GM18858 (cell line): ENCODE data around the gene BCL2L11.
A peak's percentile ranks its signal among the peaks of the same experiment; 100 is the strongest.

Experiments
- ATAC-seq: cut with Tn5 transposase; IDR thresholded peaks from one replicate; pipeline ENCODE4 v1.9.1; 2021; ENCODE audit not compliant: unreplicated experiment

The BCL2L11 gene

DNA sequence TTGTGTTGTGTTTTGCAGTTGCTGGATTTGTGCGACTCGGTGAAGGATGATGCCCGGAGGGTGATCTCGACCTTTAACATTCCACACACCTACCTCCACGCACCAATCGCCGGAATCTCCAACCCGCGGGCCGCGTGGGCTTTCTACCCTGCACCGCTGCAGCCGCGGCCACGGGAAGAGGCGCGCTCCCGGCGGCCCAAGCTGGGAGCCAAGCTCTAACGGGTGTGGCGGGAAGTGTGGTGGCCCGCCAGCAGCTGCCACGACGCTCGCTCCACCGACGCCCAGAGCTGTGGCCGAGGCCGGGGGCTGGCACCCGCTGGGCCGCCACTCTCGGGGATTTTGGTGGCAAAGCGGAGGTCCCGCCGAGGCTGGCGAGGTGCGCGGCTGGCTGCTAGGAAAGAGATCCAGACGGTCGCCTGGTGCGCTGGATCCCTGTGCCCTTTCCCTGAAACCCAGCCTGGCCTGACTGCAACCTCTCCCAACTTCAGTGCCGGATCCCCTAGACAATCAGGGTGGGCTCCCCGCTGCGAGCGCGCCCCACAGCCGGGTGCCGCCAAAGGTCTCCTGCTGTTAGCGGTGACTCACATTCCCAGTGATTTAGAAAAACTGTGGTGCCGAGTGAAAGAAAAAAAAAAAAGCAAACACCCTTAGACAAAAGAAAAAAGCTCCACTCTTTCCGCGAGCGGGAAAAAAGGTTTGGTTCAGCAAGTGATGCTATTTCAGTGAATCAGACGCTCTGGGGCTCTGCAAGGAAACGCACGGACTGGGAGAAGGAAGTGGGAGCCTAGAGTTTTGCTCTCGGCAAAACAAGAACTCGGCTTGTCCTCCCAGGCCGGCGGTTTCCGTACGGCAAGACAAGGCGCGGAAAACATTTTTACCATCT lies 2.9 kb upstream of the BCL2L11 start:
- no peak for ATAC-seq

DNA sequence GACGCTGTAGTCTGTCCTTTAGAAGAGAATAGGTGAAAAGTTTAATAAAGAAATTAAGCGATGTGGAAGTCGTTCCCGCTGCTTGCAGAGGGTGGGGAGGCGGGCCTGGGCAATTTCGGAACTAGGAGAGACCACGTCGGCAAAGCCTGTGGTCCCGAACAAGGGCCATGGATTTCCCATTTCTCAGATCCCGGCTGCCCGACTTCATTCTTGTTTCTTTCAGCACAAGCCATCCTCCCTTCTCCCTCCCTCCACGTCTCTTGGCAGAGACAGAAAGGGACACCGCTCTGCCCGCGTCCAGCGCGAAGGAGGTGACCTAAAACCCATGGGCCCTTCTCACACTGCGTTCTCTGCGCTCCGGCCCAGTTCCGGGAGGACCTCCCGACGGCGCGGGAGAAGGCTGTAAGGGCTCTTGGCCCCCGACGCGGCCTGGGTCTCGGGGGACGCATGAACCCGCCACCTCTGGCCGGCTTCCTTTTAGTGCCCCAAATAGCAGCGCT lies 2.2 kb upstream of the BCL2L11 start:
- ATAC-seq = no peak

DNA sequence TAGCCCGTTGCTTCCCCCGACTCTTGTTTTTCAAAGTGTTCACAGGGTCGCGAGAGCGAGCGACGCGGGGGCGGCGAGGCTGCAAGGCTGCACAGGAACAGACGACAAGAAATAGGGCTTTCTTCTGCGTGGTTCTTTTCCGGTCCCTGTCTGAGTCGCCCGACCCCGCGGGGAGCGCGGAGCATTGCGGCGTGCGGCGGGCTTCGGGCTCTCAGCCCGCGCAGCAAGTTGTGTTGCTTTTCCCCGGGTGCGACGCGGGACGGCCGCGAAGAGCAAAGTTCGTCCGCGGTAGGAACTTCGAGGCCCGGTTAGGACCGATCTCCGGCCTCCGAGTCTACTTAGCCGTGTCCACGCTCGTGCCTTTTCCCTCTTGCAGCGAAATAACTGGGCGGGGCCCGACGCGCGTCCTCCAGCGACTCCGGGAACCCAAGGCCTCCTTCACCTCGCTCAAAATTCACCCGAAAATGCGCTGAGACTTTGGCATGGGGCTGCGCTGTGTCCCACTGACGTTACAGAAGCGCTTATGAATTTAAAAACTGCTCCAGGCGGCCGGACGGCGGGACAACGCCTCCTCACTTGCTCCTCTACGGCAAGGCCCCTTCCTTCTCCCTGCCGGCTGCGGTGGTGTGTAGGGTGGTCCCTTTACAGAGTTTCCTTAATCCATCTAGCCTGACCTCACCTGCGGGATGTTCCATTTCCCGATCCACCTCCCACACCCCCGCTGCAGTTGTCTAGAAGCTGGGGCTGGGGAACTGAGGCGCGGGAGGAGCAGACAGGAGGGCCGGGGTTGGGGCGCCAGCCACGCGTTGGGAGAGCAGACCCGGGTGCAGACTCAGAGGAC lies 1.5 kb upstream of the BCL2L11 start:
- no peak for ATAC-seq

DNA sequence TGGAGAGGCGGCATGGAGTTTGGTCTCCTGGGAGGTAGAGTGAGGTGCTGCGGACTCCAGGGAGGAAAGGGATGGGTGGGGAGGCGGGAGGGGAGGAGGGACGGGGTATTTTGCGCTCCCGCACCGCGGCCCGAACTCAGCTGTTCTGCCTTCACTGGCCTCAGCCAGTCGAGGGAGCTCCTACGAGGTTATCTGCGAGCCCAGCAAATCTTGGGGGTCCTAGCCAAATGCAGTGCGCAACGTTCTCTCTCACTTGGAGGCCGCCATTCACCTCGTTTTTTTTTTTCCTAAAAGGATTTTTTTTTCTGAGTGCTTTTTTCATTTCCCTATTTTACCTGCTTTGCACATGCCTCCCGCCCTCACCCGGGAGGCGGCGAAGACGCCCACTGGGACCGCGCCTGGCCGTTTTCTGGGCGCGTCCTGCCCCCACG lies 877 bp upstream of the BCL2L11 start:
- no peak for ATAC-seq

DNA sequence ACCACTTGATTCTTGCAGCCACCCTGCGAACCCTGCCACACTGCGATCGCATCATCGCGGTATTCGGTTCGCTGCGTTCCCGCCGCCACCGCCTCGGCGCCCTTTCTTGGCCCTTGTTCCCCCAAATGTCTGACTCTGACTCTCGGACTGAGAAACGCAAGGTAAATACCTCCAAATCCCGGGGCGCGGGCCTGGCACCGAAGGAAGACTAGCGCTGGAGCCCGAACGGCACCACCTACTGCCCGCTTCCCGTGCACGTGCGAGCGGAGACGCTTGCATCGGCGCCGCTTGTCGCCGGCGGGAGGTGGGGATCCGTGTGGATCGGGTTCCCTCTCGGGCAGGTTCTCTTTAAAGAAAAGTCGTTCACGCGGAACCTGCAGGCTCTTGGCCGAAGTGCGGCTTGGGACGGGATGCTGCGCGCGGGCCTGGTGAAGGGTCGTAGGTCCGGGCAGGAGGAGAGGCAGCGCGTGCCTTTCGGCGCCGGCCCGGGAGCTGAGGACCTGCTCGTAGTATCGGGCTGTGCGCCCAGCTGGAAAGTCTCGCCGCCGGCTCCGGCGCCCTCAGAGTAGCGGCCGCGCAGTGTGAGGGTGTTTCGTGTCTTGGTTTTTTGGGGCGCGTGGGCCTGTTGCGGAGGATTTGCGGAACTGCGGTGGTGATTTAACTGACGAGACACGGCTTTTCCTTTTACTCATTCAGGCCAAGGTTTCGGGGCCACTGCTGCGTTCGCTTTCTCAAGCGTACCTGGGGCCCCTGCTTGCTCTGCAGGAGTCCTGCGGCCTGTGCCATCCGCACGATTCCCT lies 514 bp downstream of the BCL2L11 start:
- ATAC-seq = no peak

DNA sequence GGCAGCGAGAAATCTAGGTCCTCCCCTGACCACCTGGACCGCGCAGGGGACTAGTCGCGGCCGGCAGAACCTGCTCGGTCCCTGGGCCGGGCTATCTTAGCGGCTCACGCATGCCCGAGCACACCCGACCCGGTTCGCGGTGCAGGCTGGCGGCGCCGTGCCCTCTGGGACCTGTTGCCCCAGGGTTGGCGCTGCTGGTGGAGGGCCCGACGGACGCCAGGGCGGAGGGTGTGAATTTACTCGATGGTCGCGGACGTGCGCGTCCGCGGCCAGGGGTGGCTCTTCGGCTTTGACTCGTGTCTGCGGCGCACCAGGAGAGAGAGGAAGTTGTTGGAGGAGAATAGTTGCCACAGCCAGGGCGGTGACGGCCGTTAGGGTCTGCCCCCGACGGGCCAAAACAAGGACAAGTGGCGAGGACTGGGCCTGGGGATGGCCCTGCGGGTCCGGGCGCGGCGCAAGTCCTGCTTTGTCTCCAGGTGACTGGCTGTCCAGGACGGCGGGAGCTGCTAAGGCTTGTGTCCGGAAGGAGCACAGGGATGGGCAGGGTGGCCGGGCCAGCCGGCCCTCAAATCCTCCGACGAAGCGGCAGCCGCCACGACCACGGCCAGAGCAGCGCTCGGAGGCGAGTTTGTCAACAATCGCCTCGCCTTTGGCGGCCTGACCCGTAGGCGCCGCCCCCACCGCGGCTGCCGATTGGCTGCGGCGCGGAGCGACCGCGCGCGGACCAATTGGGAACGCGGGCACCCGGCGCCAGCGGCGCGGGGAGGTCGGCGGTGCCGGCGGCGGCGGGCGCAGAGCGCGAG lies 1.3 kb downstream of the BCL2L11 start:
- ATAC-seq = peak; percentile 55

DNA sequence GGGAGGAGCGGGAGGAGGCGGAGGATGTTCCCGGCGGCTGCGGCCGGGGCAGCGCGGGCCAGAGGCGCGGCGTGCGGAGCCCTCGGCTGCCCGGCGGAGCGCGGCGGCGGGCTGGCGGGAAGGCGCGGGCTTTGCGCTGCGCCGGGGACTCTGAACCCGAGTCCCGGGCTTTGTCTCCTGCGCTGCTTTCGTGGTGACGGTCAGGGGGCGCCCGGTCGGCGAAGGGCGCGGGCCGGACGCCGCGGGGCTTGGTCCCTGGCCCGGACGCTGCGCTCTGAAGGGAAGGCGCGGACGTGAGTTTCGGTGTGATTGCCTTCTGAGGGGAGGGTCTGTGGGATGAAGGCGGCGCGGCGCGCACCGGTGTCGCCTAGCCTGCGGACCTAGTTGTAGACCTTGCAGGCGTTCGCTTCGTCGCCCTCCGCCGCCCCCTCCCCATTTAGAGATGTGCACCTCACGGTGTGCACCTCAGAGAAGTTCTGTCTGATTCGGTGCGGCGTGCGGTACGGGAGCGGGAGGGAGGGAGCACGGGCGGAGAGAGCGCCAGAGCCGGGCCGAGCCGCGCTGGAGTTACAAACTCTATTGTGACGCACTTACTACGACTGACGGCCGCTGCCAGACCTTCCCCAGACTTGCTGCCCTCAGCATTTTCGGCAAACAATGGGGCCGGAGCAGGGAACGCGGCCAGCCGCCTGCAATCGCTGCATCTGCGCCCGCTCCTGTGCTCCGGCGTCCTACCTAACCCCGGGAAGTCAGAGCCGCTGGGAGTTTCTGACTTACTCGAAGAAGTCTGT lies 2.1 kb downstream of the BCL2L11 start:
- ATAC-seq = no peak

DNA sequence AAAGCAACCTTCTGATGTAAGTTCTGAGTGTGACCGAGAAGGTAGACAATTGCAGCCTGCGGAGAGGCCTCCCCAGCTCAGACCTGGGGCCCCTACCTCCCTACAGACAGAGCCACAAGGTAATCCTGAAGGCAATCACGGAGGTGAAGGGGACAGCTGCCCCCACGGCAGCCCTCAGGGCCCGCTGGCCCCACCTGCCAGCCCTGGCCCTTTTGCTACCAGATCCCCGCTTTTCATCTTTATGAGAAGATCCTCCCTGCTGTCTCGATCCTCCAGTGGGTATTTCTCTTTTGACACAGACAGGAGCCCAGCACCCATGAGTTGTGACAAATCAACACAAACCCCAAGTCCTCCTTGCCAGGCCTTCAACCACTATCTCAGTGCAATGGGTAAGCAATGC lies 3.0 kb downstream of the BCL2L11 start:
- ATAC-seq = no peak

DNA sequence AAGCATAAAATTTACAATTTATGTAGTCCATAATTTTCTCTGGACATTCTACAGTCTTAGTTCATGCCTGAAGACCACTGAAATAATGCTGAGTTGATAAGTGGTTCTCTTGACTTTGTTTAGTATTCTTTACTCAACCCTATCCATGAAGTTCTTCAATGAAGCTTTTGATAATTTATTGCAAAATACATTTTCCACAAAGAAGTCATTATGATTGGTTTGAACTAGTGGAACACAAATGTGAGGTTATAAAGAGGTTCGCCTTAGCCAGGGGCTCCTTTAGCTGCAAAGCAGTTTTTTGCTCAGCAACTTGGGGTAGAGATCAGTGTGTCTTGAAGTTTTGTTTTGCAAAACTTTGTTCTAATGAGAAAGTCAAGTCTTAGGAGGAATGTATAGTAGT lies 5.9 kb downstream of the BCL2L11 start:
- no peak for ATAC-seq

DNA sequence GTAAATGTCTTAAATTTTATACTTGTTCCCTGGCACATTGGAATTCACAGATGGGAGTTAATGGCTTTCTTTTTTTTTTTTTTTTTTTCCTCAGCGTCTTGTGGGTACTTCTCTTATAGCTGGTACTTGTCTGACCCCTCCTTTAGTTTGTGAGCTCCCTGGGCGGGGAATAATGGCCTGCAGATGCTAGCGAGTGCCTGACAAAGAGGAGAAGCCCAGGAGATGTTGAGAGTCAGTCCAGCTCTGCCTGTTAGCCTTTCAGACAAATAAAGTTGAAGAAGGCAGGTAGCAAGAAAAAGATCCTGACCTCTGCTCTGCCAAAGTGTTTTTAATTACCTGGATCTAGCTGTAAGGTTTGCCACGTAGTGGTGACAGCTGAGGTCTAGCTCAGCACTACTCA lies 6.6 kb downstream of the BCL2L11 start:
- ATAC-seq = no peak

DNA sequence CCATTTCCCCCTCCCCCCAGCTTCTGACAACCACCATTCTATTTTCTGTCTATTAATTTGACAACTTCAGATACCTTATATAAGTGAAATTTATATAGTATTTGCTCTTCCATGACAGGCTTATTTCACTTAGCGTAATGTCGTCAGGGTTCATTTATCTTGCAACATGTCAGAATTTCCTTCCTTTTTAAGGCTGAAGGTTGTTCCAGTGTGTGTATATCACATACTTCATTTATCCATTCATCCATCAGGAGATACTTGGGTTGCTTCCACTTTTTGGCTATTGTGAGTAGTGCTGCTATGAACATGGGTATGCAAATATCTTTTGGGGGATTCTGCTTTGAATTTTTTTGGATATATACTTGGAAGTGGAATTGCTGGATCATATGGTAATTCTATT lies 7.4 kb downstream of the BCL2L11 start:
- no peak for ATAC-seq

DNA sequence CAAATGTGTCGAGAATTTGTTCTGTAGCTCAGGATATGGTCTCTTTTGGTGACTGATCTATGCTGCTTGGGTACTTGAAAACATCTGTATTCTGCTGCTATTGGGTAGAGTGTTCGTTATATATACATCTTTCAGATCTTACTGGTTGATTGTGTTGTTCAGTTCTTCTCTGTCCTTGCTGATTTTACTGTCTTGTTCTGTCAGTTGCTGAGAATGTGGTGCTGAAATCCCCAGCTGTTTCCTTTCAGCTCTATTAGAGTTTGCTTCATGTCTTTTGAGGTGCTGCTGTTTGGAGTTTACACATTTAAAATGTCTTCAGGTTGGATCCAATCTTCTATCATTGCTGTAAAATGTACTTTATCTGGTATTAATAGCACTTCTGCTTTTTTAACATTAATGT lies 12.9 kb downstream of the BCL2L11 start:
- ATAC-seq = no peak

DNA sequence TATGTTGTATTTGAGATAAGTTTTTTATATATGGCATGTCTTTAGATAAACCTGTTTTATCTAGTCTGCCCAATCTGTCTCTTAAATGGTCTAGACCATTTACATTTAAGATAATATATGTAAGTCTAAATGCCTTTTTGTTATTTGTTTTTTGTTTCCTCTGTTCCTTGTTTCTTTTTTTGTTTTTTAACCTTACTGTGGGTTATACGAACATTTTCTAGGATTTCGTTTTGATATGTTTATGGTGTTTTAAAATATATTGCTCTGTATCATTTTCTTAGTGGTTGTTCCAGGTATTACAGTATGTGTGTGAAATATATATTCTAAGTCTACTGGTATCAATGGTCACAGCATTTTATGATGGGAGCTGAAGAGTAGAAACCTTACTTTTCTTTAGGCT lies 13.3 kb downstream of the BCL2L11 start:
- ATAC-seq = no peak

DNA sequence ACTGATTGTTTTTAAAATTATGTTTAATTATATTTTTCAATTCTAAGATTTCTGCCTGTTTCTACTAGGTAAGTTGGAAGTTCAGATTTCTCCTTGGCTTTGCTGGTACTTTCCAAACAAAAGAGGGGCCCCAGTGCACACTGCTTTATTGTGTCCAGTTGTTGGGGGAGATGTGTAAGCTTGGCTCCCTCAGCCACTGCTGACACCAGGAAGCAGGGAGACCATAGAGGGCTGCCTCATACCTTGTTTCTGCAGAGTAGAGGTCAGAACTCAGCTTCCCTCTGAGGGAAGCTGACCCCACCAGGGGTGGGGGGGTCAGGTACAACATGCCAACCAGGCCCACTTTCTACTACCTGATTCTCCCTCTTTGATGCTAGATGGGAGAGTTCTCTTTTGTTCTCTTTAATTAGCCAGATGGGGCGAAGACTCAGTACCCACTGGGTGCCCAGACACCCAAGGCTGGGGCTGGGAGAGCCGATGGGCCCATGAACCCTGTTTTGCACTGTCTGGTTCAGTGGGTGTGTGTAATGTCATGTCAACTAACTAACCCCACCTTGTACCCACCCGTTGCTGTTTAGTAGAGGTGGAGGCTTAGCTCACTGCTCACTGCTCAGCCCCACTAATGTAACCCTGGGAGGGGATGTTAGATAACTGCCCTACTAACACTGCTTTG lies 14.7 kb downstream of the BCL2L11 start:
- ATAC-seq = no peak

DNA sequence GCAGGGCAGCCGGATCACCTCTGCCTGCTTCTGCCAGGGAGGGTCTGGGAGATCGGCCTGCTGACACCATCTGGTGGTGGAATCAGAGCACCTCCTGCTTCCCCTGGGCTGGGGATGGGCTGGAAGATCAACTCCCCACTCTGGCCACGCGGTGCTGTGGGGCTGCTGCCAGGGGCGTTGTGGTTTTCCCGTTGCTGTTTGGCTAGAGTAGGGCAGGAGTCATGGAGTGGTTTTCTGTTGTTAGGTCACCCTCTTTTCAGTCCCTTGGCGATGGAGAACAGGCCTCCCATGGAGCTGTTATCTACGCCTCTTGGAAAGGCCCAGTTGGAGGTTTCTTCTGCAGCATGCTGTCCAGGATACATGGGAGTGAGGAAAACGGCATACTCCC lies 15.2 kb downstream of the BCL2L11 start:
- no peak for ATAC-seq

DNA sequence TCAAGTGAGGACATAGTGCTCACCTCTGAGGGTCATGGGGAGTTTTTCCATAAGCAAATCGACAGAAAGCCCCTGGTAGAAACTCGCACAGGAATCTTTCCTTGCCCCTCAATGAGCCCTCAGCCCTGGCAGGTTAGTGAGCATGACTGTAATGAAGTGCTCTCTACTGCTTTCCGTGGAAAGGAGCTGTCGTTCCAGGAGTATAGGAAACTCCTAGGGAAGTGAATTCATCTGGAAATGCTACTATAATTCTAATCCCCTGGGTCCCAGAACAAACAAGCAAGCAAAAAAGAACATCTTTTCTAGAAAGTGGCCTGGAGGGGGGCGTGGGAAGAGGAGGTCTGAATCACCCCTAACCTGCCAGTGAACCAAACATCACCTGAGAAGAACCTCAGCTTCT lies 18.1 kb downstream of the BCL2L11 start:
- ATAC-seq = no peak

DNA sequence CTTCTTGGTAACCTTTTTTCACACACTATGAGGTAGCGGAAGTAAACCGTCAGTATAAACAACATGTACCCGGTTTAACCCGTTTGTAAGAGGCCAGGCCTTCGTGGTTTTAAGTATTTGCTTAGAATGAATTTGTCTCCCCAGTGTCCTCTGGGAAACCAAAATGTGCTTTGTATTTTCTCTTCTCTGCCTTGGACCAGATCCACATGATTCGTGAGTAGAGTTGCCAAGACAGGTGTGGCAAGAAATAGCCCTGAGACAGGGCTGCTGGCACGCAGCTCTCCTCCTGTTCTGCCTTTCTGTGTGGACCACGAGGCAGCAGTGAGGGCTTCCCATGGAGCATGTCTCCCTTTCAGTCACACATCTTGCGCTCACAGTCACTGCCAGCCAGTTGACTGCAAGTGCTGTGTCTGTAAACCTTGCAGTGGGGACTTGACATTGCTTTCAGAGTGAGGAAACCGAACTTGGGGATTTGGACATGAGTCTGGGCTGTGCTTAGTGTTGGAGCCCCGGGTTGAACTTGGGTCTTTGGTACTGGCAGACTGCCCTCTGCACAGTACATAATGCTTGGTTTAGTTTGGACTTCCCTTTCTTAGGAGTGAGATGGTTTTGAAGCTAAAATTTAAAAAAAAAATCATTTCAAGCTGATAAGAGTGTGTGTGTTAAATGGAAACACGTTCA lies 19.1 kb downstream of the BCL2L11 start:
- ATAC-seq = no peak

DNA sequence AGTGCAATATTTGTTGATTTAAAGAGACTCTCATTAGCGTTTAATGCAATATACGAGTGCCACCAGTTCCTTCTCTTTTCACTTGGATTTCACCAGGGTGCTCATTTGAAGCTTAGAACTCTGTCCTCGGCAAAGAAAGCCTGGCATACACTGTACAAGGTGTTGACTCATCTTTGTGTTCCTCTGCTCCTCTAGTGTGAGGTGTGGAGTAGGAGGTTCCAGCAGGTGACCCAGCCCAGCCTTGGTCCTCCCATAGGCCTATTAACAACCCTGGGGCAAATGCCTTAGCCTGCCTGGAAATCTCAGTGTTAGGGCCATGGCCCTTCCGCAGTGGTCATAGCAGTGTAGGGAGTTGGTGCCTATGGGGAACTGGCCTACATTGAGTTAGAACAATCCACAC lies 20.1 kb downstream of the BCL2L11 start:
- no peak for ATAC-seq
